Thyroid gland (tissue), 4 donors: ENCODE data around the gene VSX1. TPM values are rescaled to one million over a fixed set of nuclear protein-coding genes. Genes with fewer than 3 reads are reported as not detected.
A peak's percentile ranks its signal among the peaks of the same experiment; 100 is the strongest.

Source experiments
- DNase-seq, 2 donors: peaks; one replicate each; pipeline ENCODE4 v3.0.0-alpha.2; 2019
- H3K27ac ChIP-seq, 3 donors: fragments of 200-600 bp; sonication (generic); 1 replicate in 2 of 3; 2 replicates in 1 of 3; pipeline ENCODE4 v1.5.1; 2016 to 2019; ENCODE audit warnings: mild to moderate bottlenecking in 1 of 3, moderate library complexity in 1 of 3
- H3K27me3 ChIP-seq: fragments of 200-600 bp; sonication (generic); one replicate; pipeline ENCODE4 v1.5.1; 2019
- H3K36me3 ChIP-seq, 2 donors: fragments of 200-600 bp; sonication (generic); one replicate each; pipeline ENCODE4 v1.5.1; 2016 to 2019
- H3K4me1 ChIP-seq, 2 donors: fragments of 200-600 bp; sonication (generic); one replicate each; pipeline ENCODE4 v1.5.1; 2017 to 2019
- H3K4me3 ChIP-seq, 3 donors: fragments of 200-600 bp; sonication (generic); replicated peaks in 1 of 3; 1 replicate in 2 of 3; 2 replicates in 1 of 3; pipeline ENCODE4 v1.5.1; 2016; ENCODE audit warnings: mild to moderate bottlenecking in 1 of 3
- H3K9me3 ChIP-seq: fragments of 200-600 bp; sonication (generic); one replicate; pipeline ENCODE4 v1.5.1; 2017
- POLR2A ChIP-seq, 2 donors: fragments of 450-650 bp; IDR thresholded peaks; one replicate each; pipeline ENCODE4 v1.6.1; 2017; ENCODE audit warnings: antibody characterized with exemption in 2 of 2, mild to moderate bottlenecking in 2 of 2, moderate library complexity in 1 of 2
- WGBS, 2 donors: methylation state at CpG; one replicate each; pipeline ENCODE4 v1.1.5; 2017; 5-methylcytosine and 5-hydroxymethylcytosine counted together
- intact Hi-C: fragments of 100-400 bp; cut with DNase I; formaldehyde crosslinking; loops from one replicate; pipeline ENCODE4 v1.15.1; 2023
- total RNA-seq, 4 donors: library from RNA; depleted of rRNA; stranded (reverse); fragments of >200 nt; gene quantifications; one replicate each; pipeline ENCODE4 v1.2.3, GENCODE V29; 2016
- TF ChIP-seq, protein P1 (sequence below), 6 experiments: fragments of 200-600 bp in 3 of 6; fragments of 450-650 bp in 3 of 6; sonication (generic) in 3 of 6; IDR thresholded peaks; one replicate each; pipeline ENCODE4 v1.5.1; 2016 to 2019; ENCODE audit warnings: antibody characterized with exemption in 6 of 6, mild to moderate bottlenecking in 2 of 6, inconsistent platforms in 1 of 6, moderate library complexity in 1 of 6

VSX1 gene
- total RNA-seq, 4 donors from 2014 or later: not detected

DNA sequence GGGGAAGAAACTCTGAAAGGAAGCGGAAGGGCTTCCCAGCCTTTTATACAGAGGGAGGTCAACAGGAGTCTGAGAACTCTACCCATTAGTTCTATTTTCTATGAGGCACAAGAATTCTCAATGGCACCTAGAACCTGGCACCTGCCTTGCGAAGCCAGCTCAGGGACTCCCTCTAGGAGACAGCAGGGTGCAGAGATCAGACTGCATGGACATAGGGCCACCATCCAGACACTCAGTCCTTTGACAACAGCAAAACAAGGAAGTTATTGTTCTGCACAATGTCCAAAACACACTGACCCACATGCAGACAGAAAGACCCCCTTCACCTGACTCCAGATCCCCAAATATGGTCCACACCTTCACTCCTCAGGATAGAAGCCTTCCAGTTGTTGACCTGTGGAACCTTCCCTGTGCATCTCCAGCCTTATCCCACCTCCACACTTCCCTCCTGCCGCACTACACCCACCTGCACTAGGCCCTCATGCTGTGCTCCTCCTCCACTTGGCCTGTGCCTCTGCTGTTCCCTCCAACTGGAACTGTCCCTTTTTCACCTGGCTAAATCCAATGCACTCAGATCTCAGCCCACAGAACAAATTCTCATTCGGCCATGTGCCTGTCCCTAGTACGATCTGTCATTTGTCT is 51.8 kb downstream of the VSX1 start:
- TF ChIP-seq POLR2A (IDR thresholded peaks at IDR 0.05): no peak
- TF ChIP-seq, protein P1, sequence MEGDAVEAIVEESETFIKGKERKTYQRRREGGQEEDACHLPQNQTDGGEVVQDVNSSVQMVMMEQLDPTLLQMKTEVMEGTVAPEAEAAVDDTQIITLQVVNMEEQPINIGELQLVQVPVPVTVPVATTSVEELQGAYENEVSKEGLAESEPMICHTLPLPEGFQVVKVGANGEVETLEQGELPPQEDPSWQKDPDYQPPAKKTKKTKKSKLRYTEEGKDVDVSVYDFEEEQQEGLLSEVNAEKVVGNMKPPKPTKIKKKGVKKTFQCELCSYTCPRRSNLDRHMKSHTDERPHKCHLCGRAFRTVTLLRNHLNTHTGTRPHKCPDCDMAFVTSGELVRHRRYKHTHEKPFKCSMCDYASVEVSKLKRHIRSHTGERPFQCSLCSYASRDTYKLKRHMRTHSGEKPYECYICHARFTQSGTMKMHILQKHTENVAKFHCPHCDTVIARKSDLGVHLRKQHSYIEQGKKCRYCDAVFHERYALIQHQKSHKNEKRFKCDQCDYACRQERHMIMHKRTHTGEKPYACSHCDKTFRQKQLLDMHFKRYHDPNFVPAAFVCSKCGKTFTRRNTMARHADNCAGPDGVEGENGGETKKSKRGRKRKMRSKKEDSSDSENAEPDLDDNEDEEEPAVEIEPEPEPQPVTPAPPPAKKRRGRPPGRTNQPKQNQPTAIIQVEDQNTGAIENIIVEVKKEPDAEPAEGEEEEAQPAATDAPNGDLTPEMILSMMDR (IDR thresholded peaks at IDR 0.05): no peak
- no peaks in the 10 kb centered on the region for H3K27me3 ChIP-seq
- H3K9me3 ChIP-seq: no peaks in the 10 kb centered on the region
- DNase-seq: no peak
- no peak overlapping the region for H3K4me3 ChIP-seq
- no peak overlapping the region for H3K27ac ChIP-seq
- H3K4me1 ChIP-seq: peaks cover 18 to 32% of the 10 kb centered on the region in 2 donors
- H3K36me3 ChIP-seq: no peaks in the 10 kb centered on the region
- WGBS, 2 donors: 94 to 98% methylated on average over 5 of the region's 5 CpGs
- intact Hi-C loops: no loop called here

DNA sequence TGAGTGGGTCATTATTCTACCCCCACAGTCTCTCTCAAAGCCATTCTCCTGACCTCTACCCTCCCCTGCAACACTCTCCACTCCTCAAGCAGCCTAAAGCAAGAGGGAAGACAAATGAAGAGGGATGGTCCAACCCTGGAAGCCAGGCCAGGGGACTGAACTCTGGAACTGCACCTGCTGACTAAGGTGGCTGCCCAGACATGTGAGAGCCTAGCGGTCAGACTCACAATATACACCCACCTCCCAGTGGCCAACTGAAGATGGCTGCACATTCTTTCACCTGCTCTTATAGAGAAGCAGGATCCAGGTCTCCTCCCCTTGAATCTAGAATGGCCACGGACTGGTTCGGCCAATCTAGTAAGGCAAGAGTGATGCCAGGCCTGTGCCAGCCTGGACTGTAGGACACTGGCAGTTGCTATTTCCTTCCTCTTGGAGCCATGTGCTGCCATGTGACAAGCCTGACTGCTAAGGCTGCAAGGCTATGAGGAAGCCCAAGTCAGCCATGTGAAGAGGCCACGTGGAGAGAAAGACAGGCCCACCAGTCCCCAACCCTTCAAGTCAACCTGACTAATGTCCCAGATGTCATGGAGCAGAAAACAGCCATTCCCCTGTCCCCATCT is 55.8 kb downstream of the VSX1 start:
- H3K9me3 ChIP-seq: no peaks in the 10 kb centered on the region
- H3K4me3 ChIP-seq: no peak overlapping the region
- DNase-seq: peak in 1 of 2 donors; percentile 8
- intact Hi-C loops: no loop called here
- H3K36me3 ChIP-seq: no peaks in the 10 kb centered on the region
- WGBS, 2 donors: 89 to 90% methylated on average over 4 of the region's 4 CpGs
- no peak overlapping the region for H3K27ac ChIP-seq
- peaks cover 18 to 28% of the 10 kb centered on the region in 2 donors for H3K4me1 ChIP-seq
- TF ChIP-seq, protein P1 (IDR thresholded peaks at IDR 0.05): no peak
- TF ChIP-seq POLR2A (IDR thresholded peaks at IDR 0.05): no peak
- H3K27me3 ChIP-seq: no peaks in the 10 kb centered on the region

Other genes starting within 250 kb of the VSX1 start
- 1 to 10 TPM; 1.3 to 3.6 (median 2.5) TPM for gene CST7, start 132.9 kb downstream of the VSX1 start, total RNA-seq
- gene APMAP, start 89.4 kb downstream of the VSX1 start, total RNA-seq: 100 to 1,000 TPM; 171 to 205 (median 186) TPM
- gene ACSS1, start 24.0 kb downstream of the VSX1 start, total RNA-seq: 10 to 100 TPM; 45.8 to 57.4 (median 52.1) TPM
- 10 to 100 TPM; 51.6 to 75.6 (median 64.9) TPM for gene ENTPD6, start 113.6 kb upstream of the VSX1 start, total RNA-seq
- gene PYGB, start 165.9 kb upstream of the VSX1 start, total RNA-seq: 100 to 1,000 TPM in 1 of 4 donors, 10 to 100 TPM in 3; 83.2 to 141 (median 94.6) TPM